A549 (cell line): Measurements from ENCODE around the gene FMOD. TPM values are rescaled to one million over a fixed set of nuclear protein-coding genes. Genes with fewer than 3 reads are reported as not detected.

Experiments
- ATAC-seq, 2 experiments: fragments of 200-7000 bp in 1 of 2; fragments of >200 bp in 1 of 2; cut with Nextera tagmentation in 1 of 2; cut with Tn5 transposase in 1 of 2; 3 replicates each; pipeline versions ENCODE4 v1.8.0 to v1.9.1; 2018 to 2020; ENCODE audit warnings: mild to moderate bottlenecking in 1 of 2, moderate library complexity in 1 of 2
- CTCF ChIA-PET: fragments of 300-600 bp; sonication (Branson Sonifier 250); formaldehyde crosslinking; extraction: SDS; loops from one replicate; lab custom pipeline; 2021; ENCODE audit warnings: antibody characterized with exemption, inconsistent platforms; lab: Yijun Ruan, JAX
- POLR2A ChIA-PET: fragments of 350-600 bp; formaldehyde crosslinking; extraction: SDS; loops from one replicate; lab custom pipeline; 2021; ENCODE audit warnings: antibody characterized with exemption, inconsistent platforms; lab: Yijun Ruan, JAX
- DNase-seq, 2 experiments: peaks; one replicate each; pipeline versions ENCODE4 v3.0.0 to v3.0.0-alpha.2; 2011 to 2016; ENCODE audit warnings: low read depth in 1 of 2, low spot score in 1 of 2
- FAIRE-seq: peaks from 2 replicates; lab custom pipeline; 2011; peaks lifted over from hg19 to GRCh38; lab: Jason Lieb, UNC
- H3K27ac ChIP-seq, 2 experiments: fragments of >200 bp; sonication (Bioruptor Twin); formaldehyde crosslinking; 3 replicates each; pipeline ENCODE4 v1.5.1; 2016 to 2017
- H3K4me1 ChIP-seq: fragments of >200 bp; sonication (Bioruptor Twin); formaldehyde crosslinking; 3 replicates; pipeline ENCODE4 v1.6.1; 2016
- H3K4me2 ChIP-seq: fragments of >200 bp; sonication (Bioruptor Twin); formaldehyde crosslinking; 3 replicates; pipeline ENCODE4 v1.6.1; 2016
- H3K4me3 ChIP-seq: fragments of >200 bp; sonication (Bioruptor Twin); formaldehyde crosslinking; 3 replicates; pipeline ENCODE4 v1.5.1; 2016
- H3K9me3 ChIP-seq: fragments of >200 bp; sonication (Bioruptor Twin); formaldehyde crosslinking; 3 replicates; pipeline ENCODE4 v1.6.1; 2016
- BHLHE40 ChIP-seq: IDR thresholded peaks from 2 replicates; pipeline ENCODE4 v1.6.1; 2012; ENCODE audit warnings: low read depth, low read length, inconsistent platforms
- CBX8 ChIP-seq: fragments of 200-600 bp; sonication (generic); IDR thresholded peaks from 2 replicates; pipeline ENCODE4 v1.6.1; 2016
- CHD4 ChIP-seq: fragments of 200-600 bp; sonication (generic); IDR thresholded peaks from 2 replicates; pipeline ENCODE4 v1.6.1; 2016; ENCODE audit warnings: antibody characterized with exemption, mild to moderate bottlenecking, borderline replicate concordance
- EHF ChIP-seq: fragments of 250-450 bp; sonication (Bioruptor Pico); IDR thresholded peaks from 2 replicates; pipeline ENCODE4 v1.5.0; 2020; ENCODE audit warnings: mild to moderate bottlenecking
- EP300 ChIP-seq, 2 experiments: fragments of >200 bp; sonication (Bioruptor Twin); formaldehyde crosslinking; IDR thresholded peaks; 2 replicates in 1 of 2; 3 replicates in 1 of 2; pipeline ENCODE4 v1.6.1; 2016 to 2017
- FOSL2 ChIP-seq, 2 experiments: fragments of 450-650 bp in 1 of 2; fragments of >200 bp in 1 of 2; sonication (Bioruptor Twin) in 1 of 2; formaldehyde crosslinking; IDR thresholded peaks; 2 replicates each; pipeline versions ENCODE4 v1.5.0 to v1.6.1; 2016 to 2020; ENCODE audit warnings: mild to moderate bottlenecking in 1 of 2, moderate library complexity in 1 of 2
- HEYL ChIP-seq: fragments of 250-450 bp; sonication (Bioruptor Pico); IDR thresholded peaks from 2 replicates; pipeline ENCODE4 v1.8.0; 2021; ENCODE audit warnings: mild to moderate bottlenecking, moderate library complexity
- KDM1A ChIP-seq: fragments of 200-600 bp; sonication (generic); IDR thresholded peaks from 2 replicates; pipeline ENCODE4 v1.6.1; 2016; ENCODE audit warnings: low read depth, mild to moderate bottlenecking
- MAZ ChIP-seq: fragments of 150-350 bp; IDR thresholded peaks from 2 replicates; pipeline ENCODE4 v1.6.1; 2014; ENCODE audit warnings: antibody characterized with exemption, low read depth, low read length, borderline replicate concordance
- NPAS2 ChIP-seq: fragments of 250-450 bp; sonication (Bioruptor Pico); IDR thresholded peaks from 2 replicates; pipeline ENCODE4 v1.8.0; 2022; ENCODE audit warnings: mild to moderate bottlenecking, moderate library complexity, borderline replicate concordance
- POLR2A ChIP-seq: IDR thresholded peaks from 2 replicates; pipeline ENCODE4 v1.6.1; 2012; ENCODE audit warnings: mild to moderate bottlenecking, low read length
- POLR2AphosphoS2 ChIP-seq: conservative IDR thresholded peaks from 2 replicates; pipeline ENCODE4 v1.6.1; 2012; ENCODE audit warnings: low read length, improper control_type of control experiment, inconsistent platforms
- RAD21 ChIP-seq, 2 experiments: fragments of >200 bp in 1 of 2; sonication (Bioruptor Twin) in 1 of 2; formaldehyde crosslinking in 1 of 2; IDR thresholded peaks in 1 of 2; conservative IDR thresholded peaks in 1 of 2; 2 replicates in 1 of 2; 3 replicates in 1 of 2; pipeline ENCODE4 v1.6.1; 2012 to 2018; ENCODE audit warnings: inconsistent platforms in 1 of 2
- ZSCAN20 ChIP-seq: fragments of 250-450 bp; sonication (Bioruptor Pico); IDR thresholded peaks from 2 replicates; pipeline ENCODE4 v1.8.0; 2022; ENCODE audit warnings: mild to moderate bottlenecking, moderate library complexity
- WGBS: methylation state at CpG from one replicate; pipeline ENCODE4 v1.1.6; 2017; ENCODE audit errors: missing lambda C conversion rate; 5-methylcytosine and 5-hydroxymethylcytosine counted together
- polyA plus RNA-seq, 4 experiments: library from polyadenylated mRNA; depleted of rRNA in 3 of 4; stranded (reverse); fragments of >200 nt; fragmentation: RNase III in 1 of 4; extraction: RNeasy Plus Mini Kit Qiagen cat#74134 plus additional on column Dnase treatment in 1 of 4; gene quantifications; 2 replicates in 3 of 4; 3 replicates in 1 of 4; pipeline ENCODE4 v1.2.3, GENCODE V29; 2011 to 2017
- TF ChIP-seq, protein P1 (sequence below): IDR thresholded peaks from 2 replicates; pipeline ENCODE4 v1.6.1; 2012
- TF ChIP-seq, protein P2 (sequence below): fragments of 250-450 bp; sonication (Bioruptor Pico); IDR thresholded peaks from 2 replicates; pipeline ENCODE4 v1.5.0; 2020; ENCODE audit warnings: low read depth, mild to moderate bottlenecking, moderate library complexity
- TF ChIP-seq, protein P3 (sequence below): fragments of 150-350 bp; IDR thresholded peaks from 2 replicates; pipeline ENCODE4 v1.6.1; 2014; ENCODE audit warnings: low read depth, mild to moderate bottlenecking, low read length
- TF ChIP-seq, protein P4 (sequence below): IDR thresholded peaks from 2 replicates; pipeline ENCODE4 v1.6.1; 2012

The FMOD gene
- polyA plus RNA-seq, 2 of the 4 experiments (the other 2 are of a cell fraction), result 0.03 TPM; not detected in 1

DNA sequence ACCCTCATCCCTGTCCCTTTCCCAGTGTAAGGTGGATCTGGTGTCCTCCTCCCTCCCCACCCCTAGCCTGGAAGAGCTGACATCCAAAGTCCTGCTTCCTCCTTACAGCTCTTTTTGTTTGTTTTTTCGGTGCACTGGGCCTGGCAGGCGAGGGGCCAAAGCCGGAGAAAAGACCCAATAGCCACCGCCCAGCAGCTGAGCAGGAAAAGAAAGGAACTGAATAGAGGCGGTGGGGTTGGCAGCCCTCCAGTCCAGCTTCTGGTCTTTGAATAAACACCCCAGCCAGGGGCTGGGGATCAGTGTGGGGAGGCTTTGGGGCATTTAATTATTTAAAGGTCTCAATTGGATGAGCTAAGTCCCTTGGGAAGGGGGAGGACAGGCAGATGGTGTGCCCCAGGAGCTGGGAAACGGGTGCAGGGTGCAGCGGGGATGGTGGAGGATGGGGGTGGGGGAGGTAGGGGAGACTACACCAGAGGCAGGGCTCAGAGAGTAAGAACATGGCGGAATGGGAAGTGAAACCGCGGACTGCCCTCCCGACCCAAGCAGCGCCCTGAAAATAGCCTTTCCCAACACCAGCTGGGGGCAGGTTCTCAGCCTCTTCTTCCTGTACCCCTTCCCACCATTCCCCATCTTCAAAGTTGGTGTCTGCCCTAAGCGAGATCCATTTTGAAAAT lies 25.4 kb downstream of the FMOD start:
- 70% methylated on average over 12 of the region's 13 CpGs for WGBS
- no peaks in the 10 kb centered on the region for H3K9me3 ChIP-seq
- H3K4me1 ChIP-seq, result peaks cover 19% of the 10 kb centered on the region
- ATAC-seq, result no peak
- CTCF ChIA-PET, result interaction anchor here (1.0 to 7.1 kb wide), 6 partner anchors 16 to 180 kb away, joined by 3 to 105 read pairs (median 37); partner anchors contain the start of gene BTG2
- H3K27ac ChIP-seq, result 0 out of 6 replicates have a peak overlapping the region, but pooled peaks of 1 of the 2 experiments have one; percentile 7
- POLR2A ChIA-PET, result interaction anchor here (3.0 kb wide), 1 partner anchor 20 kb away, joined by 34 read pairs; the partner anchor contains the start of gene BTG2
- DNase-seq, result no peak
- no peak overlapping the region for H3K4me2 ChIP-seq
- TF ChIP-seq, protein P1, sequence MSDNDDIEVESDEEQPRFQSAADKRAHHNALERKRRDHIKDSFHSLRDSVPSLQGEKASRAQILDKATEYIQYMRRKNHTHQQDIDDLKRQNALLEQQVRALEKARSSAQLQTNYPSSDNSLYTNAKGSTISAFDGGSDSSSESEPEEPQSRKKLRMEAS, result no peak
- TF ChIP-seq BHLHE40, result no peak
- TF ChIP-seq, protein P2, sequence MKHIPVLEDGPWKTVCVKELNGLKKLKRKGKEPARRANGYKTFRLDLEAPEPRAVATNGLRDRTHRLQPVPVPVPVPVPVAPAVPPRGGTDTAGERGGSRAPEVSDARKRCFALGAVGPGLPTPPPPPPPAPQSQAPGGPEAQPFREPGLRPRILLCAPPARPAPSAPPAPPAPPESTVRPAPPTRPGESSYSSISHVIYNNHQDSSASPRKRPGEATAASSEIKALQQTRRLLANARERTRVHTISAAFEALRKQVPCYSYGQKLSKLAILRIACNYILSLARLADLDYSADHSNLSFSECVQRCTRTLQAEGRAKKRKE (CRISPR knock-in tag), result no peak
- no peak for TF ChIP-seq RAD21 (conservative IDR thresholded peaks at IDR 0.05 in 1 of 2, IDR thresholded peaks at IDR 0.05 in 1 of 2)
- no peak for TF ChIP-seq POLR2AphosphoS2
- TF ChIP-seq, protein P3, sequence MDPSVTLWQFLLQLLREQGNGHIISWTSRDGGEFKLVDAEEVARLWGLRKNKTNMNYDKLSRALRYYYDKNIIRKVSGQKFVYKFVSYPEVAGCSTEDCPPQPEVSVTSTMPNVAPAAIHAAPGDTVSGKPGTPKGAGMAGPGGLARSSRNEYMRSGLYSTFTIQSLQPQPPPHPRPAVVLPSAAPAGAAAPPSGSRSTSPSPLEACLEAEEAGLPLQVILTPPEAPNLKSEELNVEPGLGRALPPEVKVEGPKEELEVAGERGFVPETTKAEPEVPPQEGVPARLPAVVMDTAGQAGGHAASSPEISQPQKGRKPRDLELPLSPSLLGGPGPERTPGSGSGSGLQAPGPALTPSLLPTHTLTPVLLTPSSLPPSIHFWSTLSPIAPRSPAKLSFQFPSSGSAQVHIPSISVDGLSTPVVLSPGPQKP, result no peak
- TF ChIP-seq, protein P4, sequence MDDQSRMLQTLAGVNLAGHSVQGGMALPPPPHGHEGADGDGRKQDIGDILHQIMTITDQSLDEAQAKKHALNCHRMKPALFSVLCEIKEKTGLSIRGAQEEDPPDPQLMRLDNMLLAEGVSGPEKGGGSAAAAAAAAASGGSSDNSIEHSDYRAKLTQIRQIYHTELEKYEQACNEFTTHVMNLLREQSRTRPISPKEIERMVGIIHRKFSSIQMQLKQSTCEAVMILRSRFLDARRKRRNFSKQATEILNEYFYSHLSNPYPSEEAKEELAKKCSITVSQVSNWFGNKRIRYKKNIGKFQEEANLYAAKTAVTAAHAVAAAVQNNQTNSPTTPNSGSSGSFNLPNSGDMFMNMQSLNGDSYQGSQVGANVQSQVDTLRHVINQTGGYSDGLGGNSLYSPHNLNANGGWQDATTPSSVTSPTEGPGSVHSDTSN, result no peak
- no peak for TF ChIP-seq EHF (CRISPR knock-in tag)
- TF ChIP-seq FOSL2 (IDR thresholded peaks at IDR 0.05), result no peak
- TF ChIP-seq FOSL2 (CRISPR knock-in tag; IDR thresholded peaks at IDR 0.05), result no peak
- no peak for TF ChIP-seq HEYL
- TF ChIP-seq ZSCAN20 (CRISPR knock-in tag), result no peak
- TF ChIP-seq KDM1A, result no peak
- no peak for TF ChIP-seq NPAS2
- no peak for TF ChIP-seq MAZ
- TF ChIP-seq POLR2A, result no peak
- no peak for FAIRE-seq
- no peak overlapping the region for H3K4me3 ChIP-seq

DNA sequence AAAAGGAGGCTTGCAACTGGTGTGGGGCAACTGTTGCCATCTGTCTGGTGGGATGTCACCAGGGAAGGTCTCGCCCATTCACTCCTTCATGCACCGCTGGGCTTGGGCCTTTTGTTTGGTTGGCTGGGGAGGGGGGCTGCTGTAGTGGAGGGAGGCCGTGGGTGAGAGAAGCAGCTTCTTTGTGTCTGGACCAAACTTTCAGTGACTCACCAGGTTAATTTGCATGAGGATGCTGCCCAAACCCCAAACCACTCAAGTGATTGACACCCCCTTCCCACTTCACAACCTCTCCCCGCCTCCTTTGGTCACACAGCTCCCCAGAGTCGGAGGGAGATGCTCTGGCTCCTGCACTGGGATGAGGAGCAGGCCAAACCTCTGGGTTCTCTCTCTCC lies 25.9 kb downstream of the FMOD start:
- DNase-seq, result no peak
- Histone ChIP-seq H3K4me2 (no peak overlapping the region), H3K4me1 (peaks cover 19% of the 10 kb centered on the region), H3K9me3 (no peaks in the 10 kb centered on the region), H3K4me3 (no peak overlapping the region), H3K27ac (0 out of 6 replicates have a peak overlapping the region, but pooled peaks of 1 of the 2 experiments have one; percentile 7)
- TF ChIP-seq EP300 (IDR thresholded peaks at IDR 0.05) (no peak), CHD4 (no peak), CBX8 (no peak), BHLHE40 (no peak)
- ChIA-PET POLR2A (interaction anchor here (0.6 kb wide), 1 partner anchor 20 kb away, joined by 4 read pairs; no protein-coding TSS in a partner anchor), CTCF (interaction anchor here (1.0 to 7.1 kb wide), 6 partner anchors 16 to 180 kb away, joined by 3 to 105 read pairs (median 34); partner anchors contain the start of gene BTG2)
- no peak for ATAC-seq
- 69% methylated on average over 5 of the region's 5 CpGs for whole genome bisulfite sequencing
- FAIRE-seq, result no peak
